Measurements from ENCODE around the gene ANXA11.
A peak's percentile ranks its signal among the peaks of the same experiment; 100 is the strongest.

The ANXA11 gene

DNA sequence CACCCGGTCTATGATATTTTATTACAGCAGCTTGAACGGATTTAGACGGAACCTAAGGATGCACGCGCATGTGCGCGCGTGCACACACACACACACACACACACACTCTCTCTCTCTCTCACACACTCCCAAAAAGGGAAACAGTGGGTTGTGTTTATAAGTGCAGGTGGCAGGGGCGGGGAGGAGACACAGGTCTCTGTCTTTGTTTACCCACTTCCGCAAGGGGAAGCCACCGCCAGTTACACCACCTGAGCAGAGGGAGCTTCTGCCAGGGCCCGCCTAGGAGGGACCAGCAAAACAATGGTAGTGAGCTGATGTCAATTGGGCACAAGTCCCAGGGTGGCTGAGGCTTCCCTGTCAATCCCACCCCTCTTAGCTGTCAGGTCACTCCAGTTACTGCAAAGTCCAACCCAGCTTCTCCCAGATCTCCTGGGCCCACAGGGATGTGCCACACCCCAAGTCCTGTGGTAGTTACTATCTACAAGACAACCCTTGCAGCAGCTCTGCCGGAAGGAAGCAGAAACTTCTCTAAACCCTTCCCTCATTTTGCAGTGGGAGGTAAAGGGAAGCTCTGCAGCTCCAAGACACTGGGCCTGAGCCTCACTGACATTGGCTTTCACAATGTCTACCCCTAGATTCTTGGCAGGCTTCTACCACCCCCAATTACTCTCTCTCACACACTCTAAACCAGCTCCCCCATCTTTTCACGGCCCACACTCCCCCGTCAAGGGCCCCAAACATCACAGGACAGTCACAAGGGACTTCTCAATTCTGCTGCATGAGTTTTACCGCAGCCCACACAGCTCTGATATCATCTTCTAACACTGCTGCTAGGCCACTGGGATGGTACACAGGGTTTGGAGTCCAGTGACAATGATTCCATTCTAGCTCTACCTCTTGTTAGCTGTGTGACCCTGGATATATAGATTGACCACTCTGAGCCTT is 17.6 kb downstream of the ANXA11 start:
- no peak for DNase-seq

DNA sequence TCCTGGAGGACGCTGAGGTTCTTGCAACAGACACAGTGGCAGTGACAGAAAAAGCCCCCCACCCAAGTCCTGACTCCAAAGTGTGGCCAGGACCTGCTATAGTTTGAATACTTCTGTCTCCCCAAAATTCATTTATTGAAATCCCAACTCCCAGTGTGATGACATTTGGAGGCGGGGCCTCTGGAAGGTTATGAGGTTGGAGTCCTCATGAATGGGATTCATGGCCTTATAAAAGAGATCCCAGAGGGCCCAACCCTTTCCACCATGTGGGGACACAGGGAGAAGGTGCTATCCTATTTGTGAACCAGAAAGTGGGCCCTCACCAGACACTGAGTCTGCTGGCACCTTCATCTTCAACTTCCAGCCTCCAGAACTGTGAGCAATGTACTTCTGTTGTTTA is 18.3 kb downstream of the ANXA11 start:
- DNase-seq, result no peak

DNA sequence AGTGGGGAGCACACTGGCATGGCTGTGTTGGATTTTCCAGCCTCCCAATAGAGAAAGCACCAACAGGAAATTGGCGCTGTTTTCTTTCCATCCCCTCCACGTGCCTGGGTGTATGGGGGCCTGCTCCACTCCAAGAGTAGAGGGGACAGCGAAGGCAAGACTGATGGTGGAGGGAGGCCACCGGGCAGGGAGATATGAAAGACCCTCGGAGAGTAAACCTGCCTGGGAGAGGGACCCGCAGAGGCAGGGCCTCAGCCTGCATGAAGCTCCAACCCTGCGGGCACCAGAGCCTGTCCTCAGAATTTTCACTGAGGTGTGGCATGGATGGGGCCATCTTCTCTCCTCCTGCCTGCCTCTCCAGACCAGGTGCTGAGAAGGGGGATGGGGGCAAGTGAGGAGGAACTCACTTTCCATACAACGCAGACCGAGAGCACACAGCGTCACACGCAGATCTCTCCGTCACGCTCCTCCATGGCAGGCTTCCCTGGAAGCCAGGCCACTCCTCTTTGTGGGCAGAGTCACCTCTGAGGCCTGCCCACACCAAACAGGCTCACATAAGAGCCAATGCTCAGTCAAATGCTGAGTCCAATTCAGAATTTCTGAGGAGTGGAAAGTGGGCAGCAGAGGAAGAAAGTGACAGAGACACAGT is 18.8 kb downstream of the ANXA11 start:
- no peak for DNase-seq

DNA sequence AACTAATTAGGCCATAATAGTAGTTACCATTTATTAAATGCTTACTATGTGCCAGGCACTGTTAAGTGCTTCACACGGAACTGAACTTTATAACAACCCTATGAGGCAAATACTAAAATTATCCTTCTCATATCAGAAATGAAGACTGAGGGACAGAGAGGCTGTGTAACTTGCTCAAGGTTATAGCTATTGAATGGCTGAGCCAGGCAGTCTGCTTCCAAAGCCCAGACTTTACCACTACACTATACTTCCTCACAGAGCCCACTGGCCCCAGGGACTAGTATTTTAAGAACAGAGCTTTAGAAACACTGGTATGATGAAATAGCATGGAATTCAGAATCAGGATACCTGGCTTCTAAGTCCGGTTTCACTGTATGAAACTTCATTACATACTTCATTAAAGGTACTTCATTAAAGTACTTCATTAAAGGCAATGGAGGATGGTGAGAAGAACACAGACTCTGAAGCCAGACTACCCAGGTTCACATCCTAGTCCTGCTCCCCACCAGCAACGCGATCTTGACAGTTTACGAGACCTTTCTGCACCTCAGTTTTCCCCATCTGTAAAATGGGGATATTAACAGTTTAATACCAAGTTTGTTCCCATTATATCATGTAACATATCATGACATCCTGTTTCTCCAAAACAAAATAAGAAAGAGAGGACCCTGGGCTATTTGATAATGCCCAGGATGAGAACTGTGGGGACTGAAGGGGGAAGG is 19.6 kb downstream of the ANXA11 start:
- no peak for DNase-seq

DNA sequence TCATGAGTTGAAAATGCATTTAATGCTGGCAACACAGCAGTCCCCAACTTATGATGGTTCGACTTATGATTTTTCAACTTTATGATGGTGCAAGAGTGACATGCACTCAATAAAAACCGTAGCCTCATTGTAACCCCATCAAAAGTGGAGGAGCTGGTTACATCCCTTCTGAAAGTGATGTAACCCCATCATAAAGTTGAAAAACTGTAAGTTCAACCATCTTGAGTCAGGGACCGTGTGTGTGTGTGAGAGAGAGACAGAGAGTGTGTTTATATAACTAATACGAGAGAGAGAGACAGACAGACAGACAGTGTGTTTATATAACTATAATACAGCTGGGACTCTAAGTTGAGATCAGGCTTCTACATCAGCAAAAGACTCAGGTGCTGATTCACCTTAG is 21.0 kb downstream of the ANXA11 start:
- DNase-seq, result no peak

GRCh38 chr10:80183436-80183835 is 21.9 kb downstream of the ANXA11 start:
- DNase-seq, result no peak

DNA sequence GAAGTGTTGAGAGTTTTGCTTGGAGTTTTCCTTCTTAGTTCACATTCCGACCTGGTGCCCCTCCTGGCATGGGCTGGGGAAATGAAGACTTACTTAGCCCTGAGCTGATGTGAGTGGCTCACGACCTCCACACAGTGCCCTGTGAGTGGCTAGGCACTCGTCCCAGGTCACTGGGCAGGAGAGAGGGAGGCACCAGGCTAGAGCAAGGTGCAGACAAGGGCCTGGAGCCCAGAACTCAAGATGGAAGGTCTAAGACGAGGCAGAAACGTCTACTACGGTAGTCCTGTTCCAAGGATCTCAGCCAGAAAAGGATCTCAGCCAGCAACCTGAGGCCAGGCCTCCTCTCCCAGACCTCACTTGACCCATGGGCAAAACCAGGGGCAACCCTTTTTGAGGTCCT is 22.4 kb downstream of the ANXA11 start:
- DNase-seq, result no peak

DNA sequence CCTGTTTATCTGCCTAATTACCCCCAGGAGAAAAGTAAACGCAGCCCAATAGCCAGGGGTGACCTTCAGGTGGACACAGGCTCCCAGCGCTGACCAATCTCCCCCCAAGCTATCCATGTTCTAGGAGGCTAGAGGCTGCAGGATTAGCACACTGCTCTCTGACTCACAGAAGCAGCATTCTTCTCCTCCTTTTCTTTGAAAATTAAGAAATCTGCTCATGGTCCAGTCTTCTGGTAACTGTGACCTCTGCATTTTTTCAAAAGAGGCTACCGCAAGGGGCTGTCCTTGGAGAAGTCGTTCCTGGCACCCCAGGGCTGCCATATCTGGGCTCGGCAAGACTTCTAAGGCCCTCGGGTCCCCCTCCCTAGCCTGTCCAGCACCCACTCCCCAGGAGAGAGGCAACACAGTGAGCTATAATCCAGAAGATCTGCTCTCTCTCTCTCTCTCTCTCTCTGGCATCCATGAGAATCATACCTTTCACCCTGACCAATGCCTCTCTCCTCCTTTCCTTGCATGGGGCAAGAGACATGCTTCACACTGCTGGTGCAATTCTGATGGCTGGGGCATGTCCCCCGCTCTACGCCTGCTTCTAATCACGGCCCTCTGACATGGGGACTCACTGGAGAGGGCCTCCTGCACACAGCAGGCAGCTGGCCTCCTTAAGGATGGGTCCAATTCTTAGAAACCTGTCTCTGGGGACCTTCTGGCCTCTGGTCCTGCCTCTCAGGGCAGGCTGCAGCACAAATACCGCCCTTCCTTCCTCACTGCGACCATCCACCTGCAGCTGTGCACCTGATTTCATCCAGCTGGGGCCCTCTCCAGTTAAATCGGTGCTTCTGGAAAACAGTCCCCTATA is 27.3 kb downstream of the ANXA11 start:
- DNase-seq, result no peak

- no peak for DNase-seq
These were observed 28.8 kb downstream of the ANXA11 start for GRCh38 chr10:80176526-80176925.

DNA sequence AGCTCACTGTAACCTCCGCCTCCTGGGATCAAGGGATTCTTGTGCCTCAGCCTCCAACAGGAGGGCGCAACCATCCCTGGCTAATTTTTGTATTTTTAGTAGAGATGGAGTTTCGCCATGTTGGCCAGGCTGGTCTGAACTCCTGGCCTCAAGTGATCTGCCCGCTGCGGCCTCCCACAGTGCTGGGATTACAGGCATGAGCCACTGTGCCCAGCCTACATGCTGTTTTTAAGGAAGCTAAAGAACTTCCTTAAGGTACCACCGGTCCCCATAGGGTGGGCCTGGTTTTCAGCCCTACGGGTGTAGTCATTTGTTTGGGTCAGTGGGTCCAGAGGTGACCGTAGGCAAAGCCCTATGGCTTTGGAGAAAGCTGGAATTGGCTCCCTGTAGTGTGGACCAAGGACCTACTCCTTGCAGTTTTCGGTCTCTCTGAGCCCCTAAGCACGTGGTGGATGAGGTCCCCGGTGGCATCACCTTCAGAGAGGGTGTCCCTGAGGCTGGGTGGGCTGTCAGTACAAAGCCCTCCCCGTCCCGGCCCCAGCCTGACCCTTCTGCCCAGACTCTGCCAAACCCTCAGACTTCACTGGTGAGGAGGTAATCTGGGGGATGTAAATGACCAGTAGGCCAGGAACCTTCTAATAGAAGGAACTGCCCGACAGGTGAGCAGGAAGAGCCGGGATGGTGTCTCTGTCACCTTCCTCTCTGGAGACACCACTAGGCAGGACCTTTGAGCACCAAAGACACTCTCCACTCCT is 30.5 kb downstream of the ANXA11 start:
- DNase-seq, result no peak

- DNase-seq, result peak; percentile 36
These were observed 31.9 kb downstream of the ANXA11 start for GRCh38 chr10:80173466-80173865.

- DNase-seq, result no peak
These were observed 32.4 kb downstream of the ANXA11 start for GRCh38 chr10:80172896-80173295.

DNA sequence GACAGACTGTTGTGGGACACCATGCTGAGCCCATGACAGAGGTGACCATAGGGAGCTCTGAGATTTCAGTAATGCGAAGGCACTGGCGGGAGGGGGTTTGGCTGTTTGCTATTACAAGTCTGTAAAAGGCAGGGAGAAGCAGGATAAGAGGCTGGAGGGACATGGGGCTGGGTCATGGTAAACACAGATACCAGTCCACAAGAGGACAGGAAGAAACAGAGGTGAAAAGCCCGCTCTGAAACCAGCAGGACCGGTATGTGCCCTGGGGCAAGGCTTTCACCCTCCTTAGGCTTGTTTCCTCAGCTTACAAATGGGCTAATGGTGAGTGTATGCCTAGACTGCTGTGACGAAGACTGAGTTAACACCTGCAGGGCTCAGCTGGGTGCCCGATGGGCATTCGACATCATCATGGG is 34.1 kb downstream of the ANXA11 start:
- DNase-seq, result no peak

DNA sequence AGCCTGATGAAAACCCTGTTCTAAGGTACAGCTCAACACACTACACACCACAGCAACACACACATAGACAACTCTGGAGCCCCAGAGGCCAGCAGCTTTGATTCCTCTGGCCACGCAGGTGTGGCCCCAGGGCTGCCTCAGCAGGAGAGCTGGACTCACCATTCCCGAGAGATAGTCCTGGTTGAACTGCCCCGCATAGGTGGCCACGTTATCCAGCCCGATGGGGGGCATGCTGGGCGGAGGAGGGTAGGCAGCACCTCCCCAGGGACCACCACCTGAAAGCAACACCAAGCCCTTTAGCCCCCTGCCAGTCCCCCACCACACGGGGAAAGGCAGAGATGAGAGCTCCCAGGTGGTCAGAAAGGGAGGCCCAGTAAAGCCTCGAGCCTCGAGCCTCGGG is 34.7 kb downstream of the ANXA11 start:
- DNase-seq, result no peak

DNA sequence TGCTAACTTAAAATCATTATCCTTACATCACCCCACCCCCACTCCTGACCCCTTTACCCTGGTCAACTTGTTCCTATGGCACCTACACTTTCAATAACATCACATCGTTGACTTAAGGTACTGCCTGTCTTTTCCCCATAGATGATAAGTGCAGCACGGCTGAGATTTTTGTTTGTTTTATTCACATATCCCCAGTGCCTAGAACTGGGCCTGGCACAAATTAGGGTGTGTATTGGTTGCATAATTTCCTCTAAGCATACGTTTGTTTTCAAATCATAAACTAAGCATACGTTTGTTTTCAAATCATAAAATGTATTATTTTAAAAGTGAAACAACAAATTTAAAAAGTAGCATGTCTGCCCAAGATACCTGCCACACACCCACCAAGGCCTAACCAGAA is 35.3 kb downstream of the ANXA11 start:
- no peak for DNase-seq

- DNase-seq, result no peak
These were observed 36.5 kb downstream of the ANXA11 start for GRCh38 chr10:80168679-80169380.

DNA sequence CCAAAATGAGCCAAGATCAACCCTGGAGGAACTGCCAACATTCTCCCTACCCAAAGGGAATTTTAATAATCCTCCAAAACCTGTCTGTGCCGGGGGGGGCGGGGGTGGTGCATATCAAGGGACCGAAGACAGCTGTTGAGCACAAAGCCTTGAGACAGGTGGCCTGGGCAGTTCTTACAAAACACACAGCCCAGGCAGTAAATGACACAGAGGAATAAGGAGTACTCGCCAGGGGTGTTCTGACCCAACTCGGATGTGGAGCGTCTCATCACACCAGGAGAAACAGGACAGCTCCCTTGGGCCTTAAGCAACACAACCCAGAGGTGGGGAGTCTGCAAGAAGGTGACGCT is 37.2 kb downstream of the ANXA11 start:
- DNase-seq, result no peak

GRCh38 chr10:80167471-80168161 is 37.7 kb downstream of the ANXA11 start:
- DNase-seq, result no peak

DNA sequence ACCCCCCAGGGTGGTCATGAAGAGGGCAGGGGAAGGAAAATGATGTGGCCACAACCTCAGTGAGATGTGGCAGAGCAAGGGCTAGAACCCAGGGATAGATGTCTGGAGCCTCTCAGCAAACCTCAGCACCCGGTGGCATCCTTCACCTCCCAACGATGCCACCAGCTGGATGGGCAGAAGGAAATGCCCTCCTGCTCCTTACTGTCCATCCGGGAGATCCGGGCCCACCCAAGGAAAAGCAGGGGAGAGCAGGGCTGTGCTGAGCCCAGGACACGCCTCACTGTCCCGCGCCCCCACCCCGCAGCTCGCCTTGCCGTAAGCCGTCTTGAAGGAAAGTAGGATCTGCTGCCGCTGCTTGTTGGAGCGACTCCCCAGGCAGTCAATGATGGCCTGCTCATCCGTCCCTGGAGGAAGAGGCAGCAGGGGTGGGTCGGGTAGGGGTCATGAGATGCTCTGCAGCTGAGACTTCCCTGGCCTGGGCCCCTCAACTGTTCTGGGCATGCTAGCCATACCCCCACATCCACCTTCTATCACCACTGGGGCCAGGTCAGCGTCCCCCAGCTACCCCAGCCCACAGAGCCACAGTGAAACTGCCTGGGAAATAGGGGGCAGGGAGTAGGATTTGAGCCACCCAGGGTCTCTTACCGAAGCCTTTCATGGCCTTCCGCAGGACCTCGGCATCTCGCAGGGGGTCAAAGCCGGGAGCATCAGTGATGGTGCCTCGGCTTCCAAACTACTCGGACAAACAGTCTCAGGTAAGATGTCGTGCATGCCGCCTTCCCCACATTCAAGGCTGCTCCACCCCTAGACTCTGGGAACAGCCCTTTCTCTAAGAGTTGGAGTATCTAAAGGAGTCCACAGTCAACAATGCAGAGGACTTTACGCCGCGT is 38.5 kb downstream of the ANXA11 start:
- no peak for DNase-seq

DNA sequence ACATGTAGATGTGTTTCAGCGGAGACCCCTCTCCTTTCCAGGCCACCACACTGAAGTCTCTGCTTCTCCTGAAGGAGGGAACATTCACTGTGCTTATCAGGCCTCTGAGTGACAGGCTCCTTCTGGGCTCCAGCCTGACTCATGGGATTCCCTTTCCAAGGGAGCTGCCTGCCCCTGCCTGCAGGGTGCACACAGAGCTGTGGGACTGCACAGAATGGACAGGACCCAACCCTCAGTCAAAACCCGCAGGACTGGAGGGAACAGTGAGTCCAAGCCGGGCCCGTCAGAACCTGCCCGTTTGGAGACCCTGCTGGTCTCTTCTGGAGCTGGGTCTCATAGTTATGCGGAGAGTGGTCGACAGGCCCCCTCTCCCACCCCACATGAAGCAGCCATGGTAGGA is 40.2 kb downstream of the ANXA11 start:
- DNase-seq, result no peak
